ENCODE measurements around the gene EHBP1L1. TPM values are rescaled to one million over a fixed set of nuclear protein-coding genes. Genes with fewer than 3 reads are reported as not detected.

The EHBP1L1 gene
- total and polyA plus RNA-seq, 2 of the 13 experiments (the other 11 are each of a cell fraction or from before 2014, with no cell fraction given): 8.3 to 10.6 TPM

DNA sequence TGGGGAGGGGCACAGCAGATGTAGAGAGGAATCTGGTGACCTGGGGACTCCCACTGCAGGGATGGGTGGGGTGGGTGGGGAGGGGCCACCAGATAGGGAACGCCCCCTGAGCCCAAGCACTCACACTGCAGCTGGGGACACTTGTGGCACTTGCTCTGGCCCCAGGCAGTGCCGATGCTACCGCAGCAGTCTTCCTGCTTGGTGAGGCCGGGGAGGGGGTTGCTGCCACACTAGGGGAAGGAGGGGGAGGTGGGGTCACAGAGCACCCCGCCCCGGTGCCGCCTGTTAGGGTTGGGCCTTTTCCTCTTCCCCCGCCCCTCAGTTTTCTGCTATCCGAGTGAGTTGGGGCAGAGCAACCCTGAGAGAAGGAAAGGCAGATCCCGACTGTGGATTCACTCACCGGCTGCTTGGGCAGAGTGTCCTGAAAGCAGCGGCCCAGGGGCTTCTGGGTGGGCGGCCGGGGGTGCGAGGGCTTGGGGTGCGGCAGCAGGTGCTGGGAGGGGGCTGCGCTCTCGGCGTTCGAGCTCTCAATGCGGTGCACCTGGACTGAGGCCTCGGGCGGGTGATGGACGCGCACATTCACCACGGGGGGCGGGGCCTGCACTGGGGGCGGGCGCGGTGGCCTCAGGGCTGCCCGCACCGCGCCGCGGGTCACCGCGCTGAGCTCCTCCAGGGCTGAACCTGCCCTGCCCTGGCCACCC, 22.4 kb upstream of the EHBP1L1 start:
- no peak overlapping the region for H3K4me3 ChIP-seq (replicated peaks in 1 of 3; ENCODE audit: insufficient read depth in 1 of 3, low read depth in 2 of 3, low read length in 3 of 3)
- peaks cover 3 to 5% of the 10 kb centered on the region in 2 experiments; a peak in 2 of 5 replicates for H3K36me3 ChIP-seq (replicated peaks in 1 of 2; ENCODE audit: control insufficient read depth in 1 of 2, insufficient read depth in 2 of 2, low read length in 2 of 2)
- peaks cover 8% of the 10 kb centered on the region for H3K79me2 ChIP-seq (ENCODE audit: insufficient read depth, low read length)
- DNase-seq (ENCODE audit: low spot score): no peak
- no peak for FAIRE-seq
- ChIA-PET CTCF (ENCODE audit: low intra/inter-chr PET ratio, low total read pairs) (no interaction called here), POLR2A (no interaction called here)
- ATAC-seq: no peak
- H3K4me1 ChIP-seq (ENCODE audit: insufficient read depth, low read length): peaks cover 57% of the 10 kb centered on the region
- in situ Hi-C loops (cut with HindIII; ENCODE audit: extremely low pct_ligation_motif_present, low pct_unique_long_range_greater_than_20kb) (loop anchor here (10.0 kb wide), 1 partner anchor 301 kb away; the partner anchor contains the start of gene CFL1), intact Hi-C loops (cut with micrococcal nuclease; ENCODE audit: unreplicated experiment) (no loop called here)
- BruUV-seq (replicated peaks): no TSS peak
- no peak overlapping the region for H3K9ac ChIP-seq (ENCODE audit: insufficient read depth, low read depth, low read length)
- H3K9me3 ChIP-seq (ENCODE audit: low read length): no peaks in the 10 kb centered on the region
- no peak overlapping the region for H3K27ac ChIP-seq (ENCODE audit: extremely low read length, insufficient read depth, low read length)
- H3K27me3 ChIP-seq (ENCODE audit: control insufficient read depth in 1 of 2, insufficient read depth in 2 of 2, low read length in 2 of 2): no peaks in the 10 kb centered on the region
- H2AFZ ChIP-seq (ENCODE audit: low read length): no peak overlapping the region
- no peak overlapping the region for H3K4me2 ChIP-seq (ENCODE audit: low read depth, low read length)
- H4K20me1 ChIP-seq (ENCODE audit: insufficient read depth, low read length): peaks cover 10% of the 10 kb centered on the region; the same call in 1 of the 2 replicates
- WGBS (ENCODE audit: low lambda C conversion rate): 97% methylated on average over 30 of the region's 37 CpGs
- no peak for TF ChIP-seq ZNF484 (CRISPR knock-in tag; IDR thresholded peaks at IDR 0.05; ENCODE audit: borderline replicate concordance, low read depth)
- TF ChIP-seq ZNF33B (CRISPR knock-in tag; IDR thresholded peaks at IDR 0.05): no peak
- TF ChIP-seq ZNF207 (IDR thresholded peaks at IDR 0.05; ENCODE audit: borderline replicate concordance): no peak
- TF ChIP-seq, protein P1, sequence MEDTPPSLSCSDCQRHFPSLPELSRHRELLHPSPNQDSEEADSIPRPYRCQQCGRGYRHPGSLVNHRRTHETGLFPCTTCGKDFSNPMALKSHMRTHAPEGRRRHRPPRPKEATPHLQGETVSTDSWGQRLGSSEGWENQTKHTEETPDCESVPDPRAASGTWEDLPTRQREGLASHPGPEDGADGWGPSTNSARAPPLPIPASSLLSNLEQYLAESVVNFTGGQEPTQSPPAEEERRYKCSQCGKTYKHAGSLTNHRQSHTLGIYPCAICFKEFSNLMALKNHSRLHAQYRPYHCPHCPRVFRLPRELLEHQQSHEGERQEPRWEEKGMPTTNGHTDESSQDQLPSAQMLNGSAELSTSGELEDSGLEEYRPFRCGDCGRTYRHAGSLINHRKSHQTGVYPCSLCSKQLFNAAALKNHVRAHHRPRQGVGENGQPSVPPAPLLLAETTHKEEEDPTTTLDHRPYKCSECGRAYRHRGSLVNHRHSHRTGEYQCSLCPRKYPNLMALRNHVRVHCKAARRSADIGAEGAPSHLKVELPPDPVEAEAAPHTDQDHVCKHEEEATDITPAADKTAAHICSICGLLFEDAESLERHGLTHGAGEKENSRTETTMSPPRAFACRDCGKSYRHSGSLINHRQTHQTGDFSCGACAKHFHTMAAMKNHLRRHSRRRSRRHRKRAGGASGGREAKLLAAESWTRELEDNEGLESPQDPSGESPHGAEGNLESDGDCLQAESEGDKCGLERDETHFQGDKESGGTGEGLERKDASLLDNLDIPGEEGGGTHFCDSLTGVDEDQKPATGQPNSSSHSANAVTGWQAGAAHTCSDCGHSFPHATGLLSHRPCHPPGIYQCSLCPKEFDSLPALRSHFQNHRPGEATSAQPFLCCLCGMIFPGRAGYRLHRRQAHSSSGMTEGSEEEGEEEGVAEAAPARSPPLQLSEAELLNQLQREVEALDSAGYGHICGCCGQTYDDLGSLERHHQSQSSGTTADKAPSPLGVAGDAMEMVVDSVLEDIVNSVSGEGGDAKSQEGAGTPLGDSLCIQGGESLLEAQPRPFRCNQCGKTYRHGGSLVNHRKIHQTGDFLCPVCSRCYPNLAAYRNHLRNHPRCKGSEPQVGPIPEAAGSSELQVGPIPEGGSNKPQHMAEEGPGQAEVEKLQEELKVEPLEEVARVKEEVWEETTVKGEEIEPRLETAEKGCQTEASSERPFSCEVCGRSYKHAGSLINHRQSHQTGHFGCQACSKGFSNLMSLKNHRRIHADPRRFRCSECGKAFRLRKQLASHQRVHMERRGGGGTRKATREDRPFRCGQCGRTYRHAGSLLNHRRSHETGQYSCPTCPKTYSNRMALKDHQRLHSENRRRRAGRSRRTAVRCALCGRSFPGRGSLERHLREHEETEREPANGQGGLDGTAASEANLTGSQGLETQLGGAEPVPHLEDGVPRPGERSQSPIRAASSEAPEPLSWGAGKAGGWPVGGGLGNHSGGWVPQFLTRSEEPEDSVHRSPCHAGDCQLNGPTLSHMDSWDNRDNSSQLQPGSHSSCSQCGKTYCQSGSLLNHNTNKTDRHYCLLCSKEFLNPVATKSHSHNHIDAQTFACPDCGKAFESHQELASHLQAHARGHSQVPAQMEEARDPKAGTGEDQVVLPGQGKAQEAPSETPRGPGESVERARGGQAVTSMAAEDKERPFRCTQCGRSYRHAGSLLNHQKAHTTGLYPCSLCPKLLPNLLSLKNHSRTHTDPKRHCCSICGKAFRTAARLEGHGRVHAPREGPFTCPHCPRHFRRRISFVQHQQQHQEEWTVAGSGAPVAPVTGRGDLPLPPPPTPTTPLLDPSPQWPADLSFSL (CRISPR knock-in tag; IDR thresholded peaks at IDR 0.05): no peak
- TF ChIP-seq, protein P2, sequence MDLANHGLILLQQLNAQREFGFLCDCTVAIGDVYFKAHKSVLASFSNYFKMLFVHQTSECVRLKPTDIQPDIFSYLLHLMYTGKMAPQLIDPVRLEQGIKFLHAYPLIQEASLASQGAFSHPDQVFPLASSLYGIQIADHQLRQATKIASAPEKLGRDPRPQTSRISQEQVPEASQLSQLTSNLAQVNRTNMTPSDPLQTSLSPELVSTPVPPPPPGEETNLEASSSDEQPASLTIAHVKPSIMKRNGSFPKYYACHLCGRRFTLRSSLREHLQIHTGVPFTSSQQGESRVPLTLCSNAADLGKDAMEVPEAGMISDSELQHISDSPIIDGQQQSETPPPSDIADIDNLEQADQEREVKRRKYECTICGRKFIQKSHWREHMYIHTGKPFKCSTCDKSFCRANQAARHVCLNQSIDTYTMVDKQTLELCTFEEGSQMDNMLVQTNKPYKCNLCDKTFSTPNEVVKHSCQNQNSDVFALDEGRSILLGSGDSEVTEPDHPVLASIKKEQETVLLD (CRISPR knock-in tag; IDR thresholded peaks at IDR 0.05; ENCODE audit: low read depth): no peak
- no peak for TF ChIP-seq ZNF138 (CRISPR knock-in tag; IDR thresholded peaks at IDR 0.05; ENCODE audit: low read depth)
- TF ChIP-seq, protein P3, sequence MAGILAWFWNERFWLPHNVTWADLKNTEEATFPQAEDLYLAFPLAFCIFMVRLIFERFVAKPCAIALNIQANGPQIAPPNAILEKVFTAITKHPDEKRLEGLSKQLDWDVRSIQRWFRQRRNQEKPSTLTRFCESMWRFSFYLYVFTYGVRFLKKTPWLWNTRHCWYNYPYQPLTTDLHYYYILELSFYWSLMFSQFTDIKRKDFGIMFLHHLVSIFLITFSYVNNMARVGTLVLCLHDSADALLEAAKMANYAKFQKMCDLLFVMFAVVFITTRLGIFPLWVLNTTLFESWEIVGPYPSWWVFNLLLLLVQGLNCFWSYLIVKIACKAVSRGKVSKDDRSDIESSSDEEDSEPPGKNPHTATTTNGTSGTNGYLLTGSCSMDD (CRISPR knock-in tag; IDR thresholded peaks at IDR 0.05): no peak
- TF ChIP-seq MIER2 (CRISPR knock-in tag; IDR thresholded peaks at IDR 0.05): no peak

Measured in HepG2 (cell line).